H9 (cell line): ENCODE measurements around the gene NTRK2. TPM values are rescaled to one million over a fixed set of nuclear protein-coding genes. Genes with fewer than 3 reads are reported as not detected.

Experiments used
- DNase-seq: peaks from one replicate; pipeline ENCODE4 v3.0.0-alpha.2; 2017
- H2AFZ ChIP-seq: one replicate; pipeline ENCODE4 v1.6.1; 2013; ENCODE audit warnings: mild to moderate bottlenecking, low read length, control low read depth, moderate library complexity
- H2AK5ac ChIP-seq: 2 replicates; pipeline ENCODE4 v1.6.1; 2013; ENCODE audit warnings: low read length, control low read depth, mixed read lengths; ENCODE audit not compliant: insufficient read length
- H2BK120ac ChIP-seq: one replicate; pipeline ENCODE4 v1.6.1; 2013; ENCODE audit warnings: low read depth, mild to moderate bottlenecking, low read length, control low read depth, inconsistent platforms; ENCODE audit not compliant: poor library complexity, severe bottlenecking
- H2BK12ac ChIP-seq: 2 replicates; pipeline ENCODE4 v1.6.1; 2013; ENCODE audit warnings: low read length, control low read depth, mixed read lengths, low read depth; ENCODE audit not compliant: insufficient read length
- H2BK15ac ChIP-seq: 2 replicates; pipeline ENCODE4 v1.6.1; 2013; ENCODE audit warnings: low read depth, low read length, control low read depth
- H2BK20ac ChIP-seq: one replicate; pipeline ENCODE4 v1.6.1; 2013; ENCODE audit warnings: low read depth, mild to moderate bottlenecking, low read length, control low read depth, inconsistent platforms; ENCODE audit not compliant: poor library complexity, severe bottlenecking
- H2BK5ac ChIP-seq: 2 replicates; pipeline ENCODE4 v1.6.1; 2013; ENCODE audit warnings: low read length, control low read depth, mixed read lengths; ENCODE audit not compliant: insufficient read length
- H3K14ac ChIP-seq: 2 replicates; pipeline ENCODE4 v1.6.1; 2013; ENCODE audit warnings: low read length, control low read depth; ENCODE audit not compliant: insufficient read depth
- H3K18ac ChIP-seq: 2 replicates; pipeline ENCODE4 v1.6.1; 2013; ENCODE audit warnings: low read depth, mild to moderate bottlenecking, mixed read lengths, low read length, control low read depth; ENCODE audit not compliant: insufficient read length
- H3K23ac ChIP-seq: 2 replicates; pipeline ENCODE4 v1.6.1; 2013; ENCODE audit warnings: low read length, control low read depth, mixed read lengths, low read depth; ENCODE audit not compliant: insufficient read length
- H3K23me2 ChIP-seq: 2 replicates; pipeline ENCODE4 v1.6.1; 2013; ENCODE audit warnings: low read depth, mild to moderate bottlenecking, mixed read lengths, low read length, control low read depth; ENCODE audit not compliant: insufficient read length, poor library complexity, severe bottlenecking
- H3K27ac ChIP-seq: 2 replicates; pipeline ENCODE4 v1.5.1; 2013; ENCODE audit warnings: low read length, control low read depth, mixed read lengths, low read depth; ENCODE audit not compliant: insufficient read length
- H3K27me3 ChIP-seq: 2 replicates; pipeline ENCODE4 v1.6.1; 2013; ENCODE audit warnings: low read length, control low read depth, inconsistent platforms; ENCODE audit not compliant: insufficient read depth
- H3K4ac ChIP-seq: 2 replicates; pipeline ENCODE4 v1.6.1; 2013; ENCODE audit warnings: low read depth, mild to moderate bottlenecking, control low read depth, inconsistent platforms, low read length, moderate library complexity
- H3K4me1 ChIP-seq: 2 replicates; pipeline ENCODE4 v1.6.1; 2013; ENCODE audit warnings: low read length, control low read depth, inconsistent platforms; ENCODE audit not compliant: insufficient read depth
- H3K4me2 ChIP-seq: 2 replicates; pipeline ENCODE4 v1.6.1; 2013; ENCODE audit warnings: low read length, control low read depth, mixed read lengths; ENCODE audit not compliant: insufficient read length, insufficient read depth
- H3K56ac ChIP-seq: 2 replicates; pipeline ENCODE4 v1.6.1; 2013; ENCODE audit warnings: low read depth, mild to moderate bottlenecking, mixed read lengths, low read length, control low read depth; ENCODE audit not compliant: insufficient read length
- H3K79me1 ChIP-seq: 2 replicates; pipeline ENCODE4 v1.6.1; 2013; ENCODE audit warnings: low read depth, mild to moderate bottlenecking, moderate library complexity, low read length, control low read depth, inconsistent platforms; ENCODE audit not compliant: insufficient read depth, poor library complexity, severe bottlenecking
- H3K79me2 ChIP-seq: 2 replicates; pipeline ENCODE4 v1.6.1; 2013; ENCODE audit warnings: low read length, control low read depth, inconsistent platforms; ENCODE audit not compliant: insufficient read depth
- H3K9ac ChIP-seq: 2 replicates; pipeline ENCODE4 v1.6.1; 2013; ENCODE audit warnings: low read length, control low read depth, mixed read lengths; ENCODE audit not compliant: insufficient read length; ENCODE audit errors: extremely low read depth
- H3K9me3 ChIP-seq: one replicate; pipeline ENCODE4 v1.6.1; 2013; ENCODE audit warnings: low read depth, low read length, inconsistent platforms; ENCODE audit not compliant: control insufficient read depth
- H3T11ph ChIP-seq: one replicate; pipeline ENCODE4 v1.6.1; 2013; ENCODE audit warnings: mild to moderate bottlenecking, low read length, control low read depth, inconsistent platforms
- H4K20me1 ChIP-seq: one replicate; pipeline ENCODE4 v1.6.1; 2013; ENCODE audit not compliant: control insufficient read depth, insufficient read length, insufficient read depth
- H4K5ac ChIP-seq: 2 replicates; pipeline ENCODE4 v1.6.1; 2013; ENCODE audit warnings: low read depth, mild to moderate bottlenecking, mixed read lengths, low read length, control low read depth; ENCODE audit not compliant: insufficient read length
- H4K8ac ChIP-seq: replicated peaks from 2 replicates; pipeline ENCODE4 v1.6.1; 2013; ENCODE audit warnings: low read length, control low read depth, mixed read lengths, low read depth; ENCODE audit not compliant: insufficient read length
- H4K91ac ChIP-seq: 2 replicates; pipeline ENCODE4 v1.6.1; 2013; ENCODE audit warnings: low read depth, mild to moderate bottlenecking, moderate library complexity, mixed read lengths, low read length, control low read depth; ENCODE audit not compliant: insufficient read length
- H3K27ac Mint-ChIP-seq, 3 experiments: 2 replicates in 2 of 3; 3 replicates in 1 of 3; pipeline ENCODE4 v1.8.0; 2020 to 2021; ENCODE audit warnings: mixed read lengths in 3 of 3, mild to moderate bottlenecking in 1 of 3, moderate library complexity in 1 of 3
- H3K27me3 Mint-ChIP-seq: 2 replicates; pipeline ENCODE4 v1.8.0; 2021; ENCODE audit warnings: low read depth, mild to moderate bottlenecking, moderate library complexity, mixed read lengths
- H3K36me3 Mint-ChIP-seq, 3 experiments: 2 replicates in 2 of 3; 3 replicates in 1 of 3; pipeline ENCODE4 v1.8.0; 2020 to 2021; ENCODE audit warnings: low read depth in 3 of 3, mixed read lengths in 3 of 3; ENCODE audit not compliant: insufficient read depth in 1 of 3
- H3K4me1 Mint-ChIP-seq, 2 experiments: 2 replicates each; pipeline ENCODE4 v1.8.0; 2020; ENCODE audit warnings: mixed read lengths in 2 of 2
- H3K4me3 Mint-ChIP-seq, 2 experiments: 2 replicates in 1 of 2; 3 replicates in 1 of 2; pipeline ENCODE4 v1.8.0; 2020 to 2021; ENCODE audit warnings: mild to moderate bottlenecking in 2 of 2, mixed read lengths in 2 of 2, moderate library complexity in 1 of 2
- H3K9me3 Mint-ChIP-seq, 2 experiments: 2 replicates in 1 of 2; 3 replicates in 1 of 2; pipeline ENCODE4 v1.8.0; 2020; ENCODE audit warnings: mild to moderate bottlenecking in 2 of 2, mixed read lengths in 2 of 2, moderate library complexity in 1 of 2
- WGBS: extraction: QIAGEN DNeasy Blood & Tissue Kit; methylation state at CpG from one replicate; pipeline ENCODE4 v1.1.7; 2013; ENCODE audit warnings: missing lambda C conversion rate, low lambda C conversion rate, mixed read lengths; ENCODE audit not compliant: insufficient read length; ENCODE audit errors: extremely low coverage; 5-methylcytosine and 5-hydroxymethylcytosine counted together
- total RNA-seq: library from RNA; stranded (reverse); gene quantifications from 2 replicates; pipeline ENCODE4 v1.2.1, GENCODE V29; 2021
- TF ChIP-seq, protein P1 (sequence below): fragments of 200-600 bp; sonication (generic); conservative IDR thresholded peaks from 3 replicates; pipeline ENCODE4 v1.8.0; 2021; ENCODE audit warnings: antibody characterized with exemption, mild to moderate bottlenecking

NTRK2 gene
- total RNA-seq, 1 experiment from 2014 or later, result 0.02 TPM

DNA sequence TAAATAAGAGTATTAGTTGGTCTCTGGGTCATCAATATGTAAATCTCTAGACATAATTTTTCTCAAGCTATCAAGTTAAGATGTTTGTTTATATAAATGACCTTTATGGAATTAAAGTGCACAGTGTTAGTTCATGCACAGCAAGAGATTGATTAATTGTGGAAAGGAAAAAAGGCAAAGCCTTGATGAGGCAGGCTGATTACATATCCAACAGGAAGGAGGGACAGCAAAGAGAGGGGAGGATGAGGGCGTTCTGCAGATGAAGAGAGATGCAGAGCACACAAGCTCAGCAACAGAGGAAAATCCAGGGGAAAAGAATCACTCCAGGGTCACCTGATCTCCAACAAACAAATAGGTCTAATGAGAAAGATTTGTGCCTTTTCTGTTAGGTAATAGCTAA is 16.5 kb downstream of the NTRK2 start:
- Histone ChIP-seq H3T11ph (no peak overlapping the region), H3K14ac (no peak overlapping the region), H2AK5ac (no peak overlapping the region), H3K9ac (no peak overlapping the region), H3K56ac (no peak overlapping the region), H3K27me3 (no peaks in the 10 kb centered on the region), H3K9me3 (no peaks in the 10 kb centered on the region), H3K18ac (no peak overlapping the region), H3K27ac (no peak overlapping the region), H2AFZ (no peak overlapping the region), H3K23ac (no peak overlapping the region), H4K8ac (no peak overlapping the region), H3K79me2 (no peaks in the 10 kb centered on the region), H4K91ac (no peak overlapping the region), H3K4me1 (no peaks in the 10 kb centered on the region), H3K4ac (no peak overlapping the region), H4K5ac (no peak overlapping the region), H2BK12ac (no peak overlapping the region), H2BK120ac (no peak overlapping the region), H3K4me2 (no peak overlapping the region), H2BK20ac (no peak overlapping the region), H2BK15ac (no peak overlapping the region), H3K23me2 (no peaks in the 10 kb centered on the region), H4K20me1 (no peaks in the 10 kb centered on the region), H3K79me1 (no peaks in the 10 kb centered on the region), H2BK5ac (no peak overlapping the region)
- Mint-ChIP-seq H3K27me3 (no peaks in the 10 kb centered on the region; the same call in none of the 2 replicates), H3K9me3 (no peaks in the 10 kb centered on the region), H3K27ac (no peak overlapping the region), H3K4me1 (0 out of 4 replicates have a peak, but pooled peaks cover 0 to 3% of the 10 kb centered on the region in 2 experiments), H3K4me3 (no peak overlapping the region), H3K36me3 (no peaks in the 10 kb centered on the region)
- DNase-seq, result no peak
- no CpG with 5 or more reads among the region's 1 CpG for WGBS
- TF ChIP-seq, protein P1, sequence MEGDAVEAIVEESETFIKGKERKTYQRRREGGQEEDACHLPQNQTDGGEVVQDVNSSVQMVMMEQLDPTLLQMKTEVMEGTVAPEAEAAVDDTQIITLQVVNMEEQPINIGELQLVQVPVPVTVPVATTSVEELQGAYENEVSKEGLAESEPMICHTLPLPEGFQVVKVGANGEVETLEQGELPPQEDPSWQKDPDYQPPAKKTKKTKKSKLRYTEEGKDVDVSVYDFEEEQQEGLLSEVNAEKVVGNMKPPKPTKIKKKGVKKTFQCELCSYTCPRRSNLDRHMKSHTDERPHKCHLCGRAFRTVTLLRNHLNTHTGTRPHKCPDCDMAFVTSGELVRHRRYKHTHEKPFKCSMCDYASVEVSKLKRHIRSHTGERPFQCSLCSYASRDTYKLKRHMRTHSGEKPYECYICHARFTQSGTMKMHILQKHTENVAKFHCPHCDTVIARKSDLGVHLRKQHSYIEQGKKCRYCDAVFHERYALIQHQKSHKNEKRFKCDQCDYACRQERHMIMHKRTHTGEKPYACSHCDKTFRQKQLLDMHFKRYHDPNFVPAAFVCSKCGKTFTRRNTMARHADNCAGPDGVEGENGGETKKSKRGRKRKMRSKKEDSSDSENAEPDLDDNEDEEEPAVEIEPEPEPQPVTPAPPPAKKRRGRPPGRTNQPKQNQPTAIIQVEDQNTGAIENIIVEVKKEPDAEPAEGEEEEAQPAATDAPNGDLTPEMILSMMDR, result no peak
